Measurements from ENCODE around the gene TECPR2. TPM values are rescaled to one million over a fixed set of nuclear protein-coding genes. Genes with fewer than 3 reads are reported as not detected.

The TECPR2 gene
- total and polyA plus RNA-seq, 2 of the 13 experiments (the other 11 are each of a cell fraction or from before 2014, with no cell fraction given), result 3.5 to 5.7 TPM

DNA sequence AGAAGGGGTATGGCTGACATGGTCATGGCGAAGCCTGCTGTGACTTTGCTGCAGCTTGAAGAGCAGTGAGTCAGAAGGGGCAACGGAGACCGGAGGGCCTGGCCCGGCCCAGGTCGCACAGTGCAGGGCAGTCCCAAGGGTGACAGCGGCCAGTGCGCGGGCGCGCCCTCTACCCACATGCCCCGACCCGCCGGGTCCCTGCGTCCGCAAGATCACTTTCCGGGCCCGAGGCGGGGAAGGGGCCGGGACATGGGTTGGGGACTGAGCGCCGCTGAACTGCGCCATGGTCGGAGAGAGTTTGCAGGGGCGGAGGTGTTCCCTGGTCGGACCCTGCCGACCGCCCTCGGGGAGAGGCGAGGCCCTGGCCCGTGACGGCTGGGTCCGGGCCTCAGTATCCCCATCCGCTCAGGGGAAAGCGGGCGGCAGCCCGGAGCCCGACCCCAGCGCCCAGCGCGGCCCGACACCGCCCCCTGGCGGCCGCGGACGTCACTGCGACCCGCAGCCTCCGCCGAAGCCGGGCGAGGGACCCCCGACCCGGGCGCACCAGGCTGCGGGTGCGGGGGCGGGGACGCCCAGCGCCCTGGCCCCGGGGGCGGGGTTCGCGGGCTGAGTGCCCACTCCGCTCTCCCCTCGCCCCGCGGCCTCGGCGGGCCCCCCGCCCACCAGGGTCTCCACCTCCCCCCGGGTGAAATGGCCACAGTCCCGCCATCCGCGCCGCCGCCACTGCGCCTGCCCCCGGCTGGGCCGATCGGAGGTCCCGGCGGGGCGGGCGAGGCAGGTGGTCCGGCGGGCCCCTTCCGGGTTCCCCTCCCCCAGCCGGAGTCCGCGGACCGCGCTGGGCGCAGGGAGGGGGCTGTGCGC, 154.0 kb downstream of the TECPR2 start (continued):
- TF ChIP-seq ZFP37 (CRISPR knock-in tag; IDR thresholded peaks at IDR 0.05; ENCODE audit: borderline replicate concordance), result 0 out of 2 replicates have a peak, but pooled peaks have one; percentile 53
- TF ChIP-seq MIER2 (CRISPR knock-in tag; IDR thresholded peaks at IDR 0.05), result no peak
- TF ChIP-seq HNRNPLL (IDR thresholded peaks at IDR 0.05; ENCODE audit: low read depth, low read length, poor library complexity, severe bottlenecking), result peak; percentile 81
- TF ChIP-seq DZIP1 (CRISPR knock-in tag; IDR thresholded peaks at IDR 0.05), result no peak
- no peak for TF ChIP-seq GLMP (CRISPR knock-in tag; IDR thresholded peaks at IDR 0.05; ENCODE audit: borderline replicate concordance)
- no peak for TF ChIP-seq PHF20 (CRISPR knock-in tag; IDR thresholded peaks at IDR 0.05)
- no peak for TF ChIP-seq ZNF281 (CRISPR knock-in tag; IDR thresholded peaks at IDR 0.05; ENCODE audit: borderline replicate concordance)
- TF ChIP-seq GRHL1 (CRISPR knock-in tag; conservative IDR thresholded peaks at IDR 0.05), result no peak
- TF ChIP-seq SMC3 (IDR thresholded peaks at IDR 0.05; ENCODE audit: low read length), result no peak; the same call in 1 of the 2 replicates
- TF ChIP-seq, protein P1, sequence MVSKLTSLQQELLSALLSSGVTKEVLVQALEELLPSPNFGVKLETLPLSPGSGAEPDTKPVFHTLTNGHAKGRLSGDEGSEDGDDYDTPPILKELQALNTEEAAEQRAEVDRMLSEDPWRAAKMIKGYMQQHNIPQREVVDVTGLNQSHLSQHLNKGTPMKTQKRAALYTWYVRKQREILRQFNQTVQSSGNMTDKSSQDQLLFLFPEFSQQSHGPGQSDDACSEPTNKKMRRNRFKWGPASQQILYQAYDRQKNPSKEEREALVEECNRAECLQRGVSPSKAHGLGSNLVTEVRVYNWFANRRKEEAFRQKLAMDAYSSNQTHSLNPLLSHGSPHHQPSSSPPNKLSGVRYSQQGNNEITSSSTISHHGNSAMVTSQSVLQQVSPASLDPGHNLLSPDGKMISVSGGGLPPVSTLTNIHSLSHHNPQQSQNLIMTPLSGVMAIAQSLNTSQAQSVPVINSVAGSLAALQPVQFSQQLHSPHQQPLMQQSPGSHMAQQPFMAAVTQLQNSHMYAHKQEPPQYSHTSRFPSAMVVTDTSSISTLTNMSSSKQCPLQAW (CRISPR knock-in tag; IDR thresholded peaks at IDR 0.05), result peak; percentile 81; the same call in 1 of the 2 replicates
- TF ChIP-seq NFE2 (CRISPR knock-in tag; IDR thresholded peaks at IDR 0.05), result no peak
- no peak for TF ChIP-seq GATA4 (IDR thresholded peaks at IDR 0.05; ENCODE audit: borderline replicate concordance, low read depth)
- TF ChIP-seq, protein P2, sequence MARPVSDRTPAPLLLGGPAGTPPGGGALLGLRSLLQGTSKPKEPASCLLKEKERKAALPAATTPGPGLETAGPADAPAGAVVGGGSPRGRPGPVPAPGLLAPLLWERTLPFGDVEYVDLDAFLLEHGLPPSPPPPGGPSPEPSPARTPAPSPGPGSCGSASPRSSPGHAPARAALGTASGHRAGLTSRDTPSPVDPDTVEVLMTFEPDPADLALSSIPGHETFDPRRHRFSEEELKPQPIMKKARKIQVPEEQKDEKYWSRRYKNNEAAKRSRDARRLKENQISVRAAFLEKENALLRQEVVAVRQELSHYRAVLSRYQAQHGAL (CRISPR knock-in tag; IDR thresholded peaks at IDR 0.05; ENCODE audit: not compliant biosample characterization), result no peak
- no peak for TF ChIP-seq KLF15 (CRISPR knock-in tag; IDR thresholded peaks at IDR 0.05; ENCODE audit: borderline replicate concordance)
- no peak for TF ChIP-seq FOXJ3 (CRISPR knock-in tag; IDR thresholded peaks at IDR 0.05; ENCODE audit: borderline replicate concordance)
- no peak for TF ChIP-seq GFI1 (CRISPR knock-in tag; IDR thresholded peaks at IDR 0.05; ENCODE audit: borderline replicate concordance)
